H9 (cell line): ENCODE data around the gene MRPL51. TPM values are rescaled to one million over a fixed set of nuclear protein-coding genes. Genes with fewer than 3 reads are reported as not detected.

Experiments used
- DNase-seq: peaks from one replicate; pipeline ENCODE4 v3.0.0-alpha.2; 2017
- H2AFZ ChIP-seq: one replicate; pipeline ENCODE4 v1.6.1; 2013; ENCODE audit warnings: mild to moderate bottlenecking, low read length, control low read depth, moderate library complexity
- H2AK5ac ChIP-seq: 2 replicates; pipeline ENCODE4 v1.6.1; 2013; ENCODE audit warnings: low read length, control low read depth, mixed read lengths; ENCODE audit not compliant: insufficient read length
- H2BK120ac ChIP-seq: one replicate; pipeline ENCODE4 v1.6.1; 2013; ENCODE audit warnings: low read depth, mild to moderate bottlenecking, low read length, control low read depth, inconsistent platforms; ENCODE audit not compliant: poor library complexity, severe bottlenecking
- H2BK12ac ChIP-seq: 2 replicates; pipeline ENCODE4 v1.6.1; 2013; ENCODE audit warnings: low read length, control low read depth, mixed read lengths, low read depth; ENCODE audit not compliant: insufficient read length
- H2BK15ac ChIP-seq: 2 replicates; pipeline ENCODE4 v1.6.1; 2013; ENCODE audit warnings: low read depth, low read length, control low read depth
- H2BK20ac ChIP-seq: one replicate; pipeline ENCODE4 v1.6.1; 2013; ENCODE audit warnings: low read depth, mild to moderate bottlenecking, low read length, control low read depth, inconsistent platforms; ENCODE audit not compliant: poor library complexity, severe bottlenecking
- H2BK5ac ChIP-seq: 2 replicates; pipeline ENCODE4 v1.6.1; 2013; ENCODE audit warnings: low read length, control low read depth, mixed read lengths; ENCODE audit not compliant: insufficient read length
- H3K14ac ChIP-seq: 2 replicates; pipeline ENCODE4 v1.6.1; 2013; ENCODE audit warnings: low read length, control low read depth; ENCODE audit not compliant: insufficient read depth
- H3K18ac ChIP-seq: 2 replicates; pipeline ENCODE4 v1.6.1; 2013; ENCODE audit warnings: low read depth, mild to moderate bottlenecking, mixed read lengths, low read length, control low read depth; ENCODE audit not compliant: insufficient read length
- H3K23ac ChIP-seq: 2 replicates; pipeline ENCODE4 v1.6.1; 2013; ENCODE audit warnings: low read length, control low read depth, mixed read lengths, low read depth; ENCODE audit not compliant: insufficient read length
- H3K23me2 ChIP-seq: 2 replicates; pipeline ENCODE4 v1.6.1; 2013; ENCODE audit warnings: low read depth, mild to moderate bottlenecking, mixed read lengths, low read length, control low read depth; ENCODE audit not compliant: insufficient read length, poor library complexity, severe bottlenecking
- H3K27ac ChIP-seq: 2 replicates; pipeline ENCODE4 v1.5.1; 2013; ENCODE audit warnings: low read length, control low read depth, mixed read lengths, low read depth; ENCODE audit not compliant: insufficient read length
- H3K27me3 ChIP-seq: 2 replicates; pipeline ENCODE4 v1.6.1; 2013; ENCODE audit warnings: low read length, control low read depth, inconsistent platforms; ENCODE audit not compliant: insufficient read depth
- H3K4ac ChIP-seq: 2 replicates; pipeline ENCODE4 v1.6.1; 2013; ENCODE audit warnings: low read depth, mild to moderate bottlenecking, control low read depth, inconsistent platforms, low read length, moderate library complexity
- H3K4me1 ChIP-seq: 2 replicates; pipeline ENCODE4 v1.6.1; 2013; ENCODE audit warnings: low read length, control low read depth, inconsistent platforms; ENCODE audit not compliant: insufficient read depth
- H3K4me2 ChIP-seq: 2 replicates; pipeline ENCODE4 v1.6.1; 2013; ENCODE audit warnings: low read length, control low read depth, mixed read lengths; ENCODE audit not compliant: insufficient read length, insufficient read depth
- H3K56ac ChIP-seq: 2 replicates; pipeline ENCODE4 v1.6.1; 2013; ENCODE audit warnings: low read depth, mild to moderate bottlenecking, mixed read lengths, low read length, control low read depth; ENCODE audit not compliant: insufficient read length
- H3K79me1 ChIP-seq: 2 replicates; pipeline ENCODE4 v1.6.1; 2013; ENCODE audit warnings: low read depth, mild to moderate bottlenecking, moderate library complexity, low read length, control low read depth, inconsistent platforms; ENCODE audit not compliant: insufficient read depth, poor library complexity, severe bottlenecking
- H3K79me2 ChIP-seq: 2 replicates; pipeline ENCODE4 v1.6.1; 2013; ENCODE audit warnings: low read length, control low read depth, inconsistent platforms; ENCODE audit not compliant: insufficient read depth
- H3K9ac ChIP-seq: 2 replicates; pipeline ENCODE4 v1.6.1; 2013; ENCODE audit warnings: low read length, control low read depth, mixed read lengths; ENCODE audit not compliant: insufficient read length; ENCODE audit errors: extremely low read depth
- H3K9me3 ChIP-seq: one replicate; pipeline ENCODE4 v1.6.1; 2013; ENCODE audit warnings: low read depth, low read length, inconsistent platforms; ENCODE audit not compliant: control insufficient read depth
- H3T11ph ChIP-seq: one replicate; pipeline ENCODE4 v1.6.1; 2013; ENCODE audit warnings: mild to moderate bottlenecking, low read length, control low read depth, inconsistent platforms
- H4K20me1 ChIP-seq: one replicate; pipeline ENCODE4 v1.6.1; 2013; ENCODE audit not compliant: control insufficient read depth, insufficient read length, insufficient read depth
- H4K5ac ChIP-seq: 2 replicates; pipeline ENCODE4 v1.6.1; 2013; ENCODE audit warnings: low read depth, mild to moderate bottlenecking, mixed read lengths, low read length, control low read depth; ENCODE audit not compliant: insufficient read length
- H4K8ac ChIP-seq: replicated peaks from 2 replicates; pipeline ENCODE4 v1.6.1; 2013; ENCODE audit warnings: low read length, control low read depth, mixed read lengths, low read depth; ENCODE audit not compliant: insufficient read length
- H4K91ac ChIP-seq: 2 replicates; pipeline ENCODE4 v1.6.1; 2013; ENCODE audit warnings: low read depth, mild to moderate bottlenecking, moderate library complexity, mixed read lengths, low read length, control low read depth; ENCODE audit not compliant: insufficient read length
- H3K27ac Mint-ChIP-seq, 3 experiments: 2 replicates in 2 of 3; 3 replicates in 1 of 3; pipeline ENCODE4 v1.8.0; 2020 to 2021; ENCODE audit warnings: mixed read lengths in 3 of 3, mild to moderate bottlenecking in 1 of 3, moderate library complexity in 1 of 3
- H3K27me3 Mint-ChIP-seq: 2 replicates; pipeline ENCODE4 v1.8.0; 2021; ENCODE audit warnings: low read depth, mild to moderate bottlenecking, moderate library complexity, mixed read lengths
- H3K36me3 Mint-ChIP-seq, 3 experiments: 2 replicates in 2 of 3; 3 replicates in 1 of 3; pipeline ENCODE4 v1.8.0; 2020 to 2021; ENCODE audit warnings: low read depth in 3 of 3, mixed read lengths in 3 of 3; ENCODE audit not compliant: insufficient read depth in 1 of 3
- H3K4me1 Mint-ChIP-seq, 2 experiments: 2 replicates each; pipeline ENCODE4 v1.8.0; 2020; ENCODE audit warnings: mixed read lengths in 2 of 2
- H3K4me3 Mint-ChIP-seq, 2 experiments: 2 replicates in 1 of 2; 3 replicates in 1 of 2; pipeline ENCODE4 v1.8.0; 2020 to 2021; ENCODE audit warnings: mild to moderate bottlenecking in 2 of 2, mixed read lengths in 2 of 2, moderate library complexity in 1 of 2
- H3K9me3 Mint-ChIP-seq, 2 experiments: 2 replicates in 1 of 2; 3 replicates in 1 of 2; pipeline ENCODE4 v1.8.0; 2020; ENCODE audit warnings: mild to moderate bottlenecking in 2 of 2, mixed read lengths in 2 of 2, moderate library complexity in 1 of 2
- WGBS: extraction: QIAGEN DNeasy Blood & Tissue Kit; methylation state at CpG from one replicate; pipeline ENCODE4 v1.1.7; 2013; ENCODE audit warnings: missing lambda C conversion rate, low lambda C conversion rate, mixed read lengths; ENCODE audit not compliant: insufficient read length; ENCODE audit errors: extremely low coverage; 5-methylcytosine and 5-hydroxymethylcytosine counted together
- total RNA-seq: library from RNA; stranded (reverse); gene quantifications from 2 replicates; pipeline ENCODE4 v1.2.1, GENCODE V29; 2021
- TF ChIP-seq, protein P1 (sequence below): fragments of 200-600 bp; sonication (generic); conservative IDR thresholded peaks from 3 replicates; pipeline ENCODE4 v1.8.0; 2021; ENCODE audit warnings: antibody characterized with exemption, mild to moderate bottlenecking

MRPL51 gene
- total RNA-seq, 1 experiment from 2014 or later, result 329 TPM

DNA sequence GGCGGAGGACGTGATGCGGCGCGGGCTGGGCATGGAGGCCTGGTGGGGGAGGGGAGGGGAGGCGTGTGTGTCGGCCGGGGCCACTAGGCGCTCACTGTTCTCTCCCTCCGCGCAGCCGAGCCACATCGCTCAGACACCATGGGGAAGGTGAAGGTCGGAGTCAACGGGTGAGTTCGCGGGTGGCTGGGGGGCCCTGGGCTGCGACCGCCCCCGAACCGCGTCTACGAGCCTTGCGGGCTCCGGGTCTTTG lies 41.6 kb upstream of the MRPL51 start:
- Histone ChIP-seq H3K9ac (peak overlapping the region; percentile 96), H4K91ac (no peak overlapping the region), H3K4ac (no peak overlapping the region; the same call in 1 of the 2 replicates), H3K27ac (no peak overlapping the region), H3K4me1 (no peaks in the 10 kb centered on the region; the same call in 1 of the 2 replicates), H3K79me1 (no peaks in the 10 kb centered on the region), H3K18ac (peak overlapping the region; percentile 61), H3K27me3 (no peaks in the 10 kb centered on the region), H2BK5ac (no peak overlapping the region), H2AFZ (no peak overlapping the region), H4K8ac (no peak overlapping the region), H3K9me3 (no peaks in the 10 kb centered on the region), H3K23me2 (peaks cover 18% of the 10 kb centered on the region), H4K20me1 (no peaks in the 10 kb centered on the region), H2AK5ac (no peak overlapping the region), H2BK20ac (no peak overlapping the region), H2BK15ac (no peak overlapping the region), H3K79me2 (peaks cover 9% of the 10 kb centered on the region; the same call in 1 of the 2 replicates), H2BK120ac (no peak overlapping the region), H4K5ac (no peak overlapping the region), H3K23ac (no peak overlapping the region), H3T11ph (no peak overlapping the region), H3K14ac (peak overlapping the region; percentile 91), H3K56ac (no peak overlapping the region), H2BK12ac (no peak overlapping the region), H3K4me2 (peak overlapping the region; percentile 73)
- no CpG with 5 or more reads among the region's 25 CpGs for WGBS
- Mint-ChIP-seq H3K9me3 (no peaks in the 10 kb centered on the region; a peak in 1 of 5 replicates), H3K4me3 (peak overlapping the region; percentile 92 to 97), H3K36me3 (peaks cover 52 to 76% (median 63%) of the 10 kb centered on the region in 3 experiments), H3K27me3 (peaks cover 5% of the 10 kb centered on the region; the same call in 1 of the 2 replicates), H3K4me1 (peaks cover 36 to 39% of the 10 kb centered on the region in 2 experiments), H3K27ac (peak overlapping the region; percentile 99; a peak in 5 of 7 replicates)
- TF ChIP-seq, protein P1, sequence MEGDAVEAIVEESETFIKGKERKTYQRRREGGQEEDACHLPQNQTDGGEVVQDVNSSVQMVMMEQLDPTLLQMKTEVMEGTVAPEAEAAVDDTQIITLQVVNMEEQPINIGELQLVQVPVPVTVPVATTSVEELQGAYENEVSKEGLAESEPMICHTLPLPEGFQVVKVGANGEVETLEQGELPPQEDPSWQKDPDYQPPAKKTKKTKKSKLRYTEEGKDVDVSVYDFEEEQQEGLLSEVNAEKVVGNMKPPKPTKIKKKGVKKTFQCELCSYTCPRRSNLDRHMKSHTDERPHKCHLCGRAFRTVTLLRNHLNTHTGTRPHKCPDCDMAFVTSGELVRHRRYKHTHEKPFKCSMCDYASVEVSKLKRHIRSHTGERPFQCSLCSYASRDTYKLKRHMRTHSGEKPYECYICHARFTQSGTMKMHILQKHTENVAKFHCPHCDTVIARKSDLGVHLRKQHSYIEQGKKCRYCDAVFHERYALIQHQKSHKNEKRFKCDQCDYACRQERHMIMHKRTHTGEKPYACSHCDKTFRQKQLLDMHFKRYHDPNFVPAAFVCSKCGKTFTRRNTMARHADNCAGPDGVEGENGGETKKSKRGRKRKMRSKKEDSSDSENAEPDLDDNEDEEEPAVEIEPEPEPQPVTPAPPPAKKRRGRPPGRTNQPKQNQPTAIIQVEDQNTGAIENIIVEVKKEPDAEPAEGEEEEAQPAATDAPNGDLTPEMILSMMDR, result no peak
- DNase-seq, result no peak
